HG02623 (cell line): Measurements from ENCODE around the gene COL5A1.
"Not testable (repeated sequence)": the region's sequence is repeated elsewhere in the genome, so short reads cannot be mapped to it uniquely, and the experiment has no call there.

ENCODE experiments used
- ATAC-seq: cut with Tn5 transposase; IDR thresholded peaks from one replicate; pipeline ENCODE4 v1.9.1; 2021; ENCODE audit warnings: moderate library complexity; ENCODE audit not compliant: unreplicated experiment

COL5A1 gene

GRCh38 chr9:134638502-134639090 is 3.0 kb upstream of the COL5A1 start:
- no peak for ATAC-seq

- ATAC-seq: no peak
Measured at GRCh38 chr9:134639994-134640393, 1.6 kb upstream of the COL5A1 start.

- no peak for ATAC-seq
Measured at GRCh38 chr9:134640506-134641172, 964 bp upstream of the COL5A1 start.

- no peak for ATAC-seq
Measured at GRCh38 chr9:134641990-134642384, 384 bp downstream of the COL5A1 start.

GRCh38 chr9:134642385-134643181 is 980 bp downstream of the COL5A1 start:
- ATAC-seq: no peak

GRCh38 chr9:134643222-134643671 is 1.6 kb downstream of the COL5A1 start:
- no peak for ATAC-seq

GRCh38 chr9:134644401-134644724 is 2.8 kb downstream of the COL5A1 start:
- ATAC-seq: not testable (repeated sequence)

GRCh38 chr9:134644725-134645606 is 3.4 kb downstream of the COL5A1 start:
- ATAC-seq: no peak

GRCh38 chr9:134645607-134646365 is 4.2 kb downstream of the COL5A1 start:
- ATAC-seq: no peak

GRCh38 chr9:134647359-134648080 is 5.9 kb downstream of the COL5A1 start:
- no peak for ATAC-seq

GRCh38 chr9:134648701-134649530 is 7.3 kb downstream of the COL5A1 start:
- ATAC-seq: no peak

- ATAC-seq: no peak
Measured at GRCh38 chr9:134650431-134651190, 9.0 kb downstream of the COL5A1 start.

GRCh38 chr9:134651226-134651905 is 9.8 kb downstream of the COL5A1 start:
- no peak for ATAC-seq

- no peak for ATAC-seq
Measured at GRCh38 chr9:134652291-134653225, 11.0 kb downstream of the COL5A1 start.

GRCh38 chr9:134653259-134654009 is 11.8 kb downstream of the COL5A1 start:
- no peak for ATAC-seq

GRCh38 chr9:134655101-134655500 is 13.5 kb downstream of the COL5A1 start:
- ATAC-seq: no peak
